Endothelial cell of umbilical vein (primary cell): ENCODE data around the gene TBC1D7. TPM values are rescaled to one million over a fixed set of nuclear protein-coding genes. Genes with fewer than 3 reads are reported as not detected.

Source experiments
- BruUV-seq: library from RNA; stranded (reverse); fragments of 400-500 nt; replicated peaks from 2 replicates; lab custom pipeline; 2021; lab: Mats Ljungman, UMichigan
- CTCF ChIA-PET: fragments of 300-600, 350-600 bp; sonication (Branson Sonifier 250); formaldehyde crosslinking; loops from one replicate; lab custom pipeline; 2021; ENCODE audit warnings: antibody characterized with exemption, inconsistent platforms; lab: Charles Lee
- POLR2A ChIA-PET: fragments of 300-600, 350-600 bp; sonication (Branson Sonifier 250); formaldehyde crosslinking; loops from one replicate; lab custom pipeline; 2021; ENCODE audit warnings: antibody characterized with exemption, inconsistent platforms; lab: Charles Lee
- DNase-seq: peaks from one replicate; pipeline ENCODE4 v3.0.0-alpha.2; 2011; ENCODE audit warnings: low read depth, low spot score
- FAIRE-seq: peaks from 2 replicates; lab custom pipeline; 2011; peaks lifted over from hg19 to GRCh38; lab: Jason Lieb, UNC
- H2AFZ ChIP-seq: 2 replicates; pipeline ENCODE4 v1.6.0; 2012; ENCODE audit warnings: low read depth, low read length, control low read depth, inconsistent platforms
- H3K27ac ChIP-seq: 2 replicates; pipeline ENCODE4 v1.5.1; 2011; ENCODE audit warnings: low read depth, mild to moderate bottlenecking, control low read depth, low read length, moderate library complexity; ENCODE audit not compliant: insufficient read depth
- H3K27me3 ChIP-seq, 2 experiments: 2 replicates each; pipeline versions ENCODE4 v1.6.0 to v1.6.1; 2011; ENCODE audit warnings: low read length in 2 of 2, mixed read lengths in 1 of 2; ENCODE audit not compliant: control insufficient read depth in 2 of 2, insufficient read depth in 2 of 2
- H3K36me3 ChIP-seq, 2 experiments: 2 replicates in 1 of 2; 3 replicates in 1 of 2; pipeline ENCODE4 v1.5.1; 2011; ENCODE audit warnings: low read length in 2 of 2, mild to moderate bottlenecking in 1 of 2, moderate library complexity in 1 of 2; ENCODE audit not compliant: control insufficient read depth in 2 of 2, insufficient read depth in 2 of 2; ENCODE audit errors: extremely low read depth in 1 of 2
- H3K4me1 ChIP-seq: 3 replicates; pipeline ENCODE4 v1.5.1; 2011; ENCODE audit warnings: mild to moderate bottlenecking, low read length; ENCODE audit not compliant: control insufficient read depth, insufficient read depth; ENCODE audit errors: extremely low read depth
- H3K4me2 ChIP-seq: 2 replicates; pipeline ENCODE4 v1.6.1; 2011; ENCODE audit warnings: low read length, control low read depth, mixed read lengths; ENCODE audit not compliant: insufficient read depth
- H3K4me3 ChIP-seq, 3 experiments: fragments of 200-600 bp in 1 of 3; sonication (generic), shearing (Covaris generic) in 1 of 3; replicated peaks in 1 of 3; 2 replicates each; pipeline ENCODE4 v1.5.1; 2011 to 2016; ENCODE audit warnings: control low read depth in 3 of 3, low read length in 3 of 3, mild to moderate bottlenecking in 2 of 3, inconsistent platforms in 1 of 3, low read depth in 1 of 3, moderate library complexity in 1 of 3; ENCODE audit not compliant: insufficient read depth in 1 of 3
- H3K79me2 ChIP-seq: 2 replicates; pipeline ENCODE4 v1.6.0; 2012; ENCODE audit warnings: low read length, inconsistent platforms; ENCODE audit not compliant: control insufficient read depth, insufficient read depth
- H3K9ac ChIP-seq: replicated peaks from 2 replicates; pipeline ENCODE3; 2011; ENCODE audit warnings: low read length, control low read depth; ENCODE audit not compliant: insufficient read depth; ENCODE audit errors: extremely low read depth
- H3K9me1 ChIP-seq: replicated peaks from 3 replicates; pipeline ENCODE4 v1.6.0; 2011; ENCODE audit warnings: mild to moderate bottlenecking, low read length; ENCODE audit not compliant: control insufficient read depth, insufficient read depth; ENCODE audit errors: extremely low read depth
- H3K9me3 ChIP-seq: replicated peaks from 2 replicates; pipeline ENCODE4 v1.5.1; 2012; ENCODE audit warnings: low read length, inconsistent platforms; ENCODE audit not compliant: control insufficient read depth, insufficient read depth
- H4K20me1 ChIP-seq: replicated peaks from 2 replicates; pipeline ENCODE3; 2011; ENCODE audit warnings: mild to moderate bottlenecking, low read length; ENCODE audit not compliant: control insufficient read depth, insufficient read depth; ENCODE audit errors: extremely low read depth
- EZH2 ChIP-seq: IDR thresholded peaks from 2 replicates; pipeline ENCODE4 v1.6.1; 2012; ENCODE audit warnings: borderline replicate concordance, low read depth, mild to moderate bottlenecking, moderate library complexity, low read length, inconsistent platforms; ENCODE audit not compliant: severe bottlenecking
- FOS ChIP-seq: IDR thresholded peaks from 2 replicates; pipeline ENCODE4 v1.6.1; 2011; ENCODE audit warnings: mild to moderate bottlenecking, low read length, moderate library complexity, borderline replicate concordance; ENCODE audit not compliant: insufficient read depth
- GATA2 ChIP-seq: IDR thresholded peaks from 2 replicates; pipeline ENCODE4 v1.7.0; 2011; ENCODE audit warnings: low read depth, mild to moderate bottlenecking, moderate library complexity, mixed read lengths, low read length; ENCODE audit not compliant: insufficient read length, insufficient read depth
- JUN ChIP-seq: IDR thresholded peaks from 2 replicates; pipeline ENCODE4 v1.6.1; 2011; ENCODE audit warnings: borderline replicate concordance, low read depth; ENCODE audit not compliant: insufficient read length, insufficient read depth
- MYC ChIP-seq: IDR thresholded peaks from one replicate; pipeline ENCODE4 v1.6.1; 2011; ENCODE audit warnings: mild to moderate bottlenecking, low read depth, low read length
- POLR2A ChIP-seq: IDR thresholded peaks from 2 replicates; pipeline ENCODE4 v1.6.1; 2012; ENCODE audit warnings: low read depth, mild to moderate bottlenecking, control low read depth, low read length
- POLR2AphosphoS5 ChIP-seq: IDR thresholded peaks from 2 replicates; pipeline ENCODE4 v1.6.1; 2012; ENCODE audit warnings: low read depth, mild to moderate bottlenecking, control low read depth, low read length, moderate library complexity; ENCODE audit not compliant: insufficient read depth
- dilution Hi-C: fragments of 300-500 bp; cut with MboI; formaldehyde crosslinking; loops from one replicate; pipeline ENCODE4 v1.15.0; 2019; ENCODE audit warnings: low sequenced_read_pairs; ENCODE audit not compliant: extremely low pct_ligation_motif_present
- intact Hi-C: fragments of 100-400 bp; cut with micrococcal nuclease; formaldehyde crosslinking; loops from one replicate; pipeline ENCODE4 v1.10.0; 2022
- polyA plus RNA-seq, 4 experiments: library from polyadenylated mRNA; depleted of rRNA in 3 of 4; stranded (reverse) in 3 of 4; unstranded in 1 of 4; fragments of >200 nt; gene quantifications; 2 replicates each; pipeline versions ENCODE4 v1.2.1 to v1.2.3, GENCODE V29; 2011 to 2012; ENCODE audit warnings: missing spikeins in 1 of 4
- total RNA-seq: library from RNA; stranded (reverse); gene quantifications from 2 replicates; pipeline ENCODE4 v1.2.3, GENCODE V29; 2021
- TF ChIP-seq, protein P1 (sequence below), 2 donors: IDR thresholded peaks; 1 replicate in 1 of 2; 2 replicates in 1 of 2; pipeline ENCODE4 v1.5.1; 2011; ENCODE audit warnings: low read length in 2 of 2, mild to moderate bottlenecking in 2 of 2, moderate library complexity in 2 of 2, control low read depth in 1 of 2, inconsistent platforms in 1 of 2, low read depth in 1 of 2; ENCODE audit not compliant: insufficient read depth in 1 of 2; ENCODE audit errors: extremely low read depth in 1 of 2
- TF ChIP-seq, protein P2 (sequence below): IDR thresholded peaks from 2 replicates; pipeline ENCODE4 v1.6.1; 2011; ENCODE audit not compliant: insufficient read depth, insufficient read length

The TBC1D7 gene
- total and polyA plus RNA-seq, 2 donors (not counting 3 experiments of a cell fraction or from before 2014, with no cell fraction given), result 26.6 to 28.1 TPM

DNA sequence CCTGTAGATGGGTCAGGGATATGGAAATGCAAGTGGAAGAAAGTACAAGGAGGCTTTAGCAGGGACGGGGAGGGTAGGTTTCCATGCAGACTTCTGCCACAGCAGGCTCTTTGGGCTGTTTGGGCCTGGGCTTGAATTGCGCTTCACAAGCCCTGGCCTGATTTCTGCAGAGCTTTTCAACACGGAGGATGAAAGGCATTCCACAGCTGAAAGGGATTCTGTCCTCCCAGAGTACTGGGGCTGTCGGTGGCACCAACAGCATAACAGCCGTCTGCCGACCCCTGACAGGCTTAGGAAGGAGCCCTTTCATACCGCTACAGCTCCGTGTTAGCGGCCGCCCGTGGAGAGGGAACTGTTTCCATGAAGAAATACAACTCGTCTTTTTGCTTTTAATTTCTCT, 22.9 kb upstream of the TBC1D7 start:
- H4K20me1 ChIP-seq, result no peaks in the 10 kb centered on the region
- ChIA-PET POLR2A (no interaction called here), CTCF (no interaction called here)
- no peaks in the 10 kb centered on the region for H3K27me3 ChIP-seq
- no peak overlapping the region for H3K4me2 ChIP-seq
- H3K9ac ChIP-seq, result no peak overlapping the region
- H3K79me2 ChIP-seq, result no peaks in the 10 kb centered on the region
- dilution Hi-C loops, result no loop called here
- TF ChIP-seq MYC (no peak), GATA2 (no peak), JUN (no peak), POLR2A (no peak), POLR2AphosphoS5 (no peak), FOS (no peak), EZH2 (no peak)
- TF ChIP-seq, protein P1, sequence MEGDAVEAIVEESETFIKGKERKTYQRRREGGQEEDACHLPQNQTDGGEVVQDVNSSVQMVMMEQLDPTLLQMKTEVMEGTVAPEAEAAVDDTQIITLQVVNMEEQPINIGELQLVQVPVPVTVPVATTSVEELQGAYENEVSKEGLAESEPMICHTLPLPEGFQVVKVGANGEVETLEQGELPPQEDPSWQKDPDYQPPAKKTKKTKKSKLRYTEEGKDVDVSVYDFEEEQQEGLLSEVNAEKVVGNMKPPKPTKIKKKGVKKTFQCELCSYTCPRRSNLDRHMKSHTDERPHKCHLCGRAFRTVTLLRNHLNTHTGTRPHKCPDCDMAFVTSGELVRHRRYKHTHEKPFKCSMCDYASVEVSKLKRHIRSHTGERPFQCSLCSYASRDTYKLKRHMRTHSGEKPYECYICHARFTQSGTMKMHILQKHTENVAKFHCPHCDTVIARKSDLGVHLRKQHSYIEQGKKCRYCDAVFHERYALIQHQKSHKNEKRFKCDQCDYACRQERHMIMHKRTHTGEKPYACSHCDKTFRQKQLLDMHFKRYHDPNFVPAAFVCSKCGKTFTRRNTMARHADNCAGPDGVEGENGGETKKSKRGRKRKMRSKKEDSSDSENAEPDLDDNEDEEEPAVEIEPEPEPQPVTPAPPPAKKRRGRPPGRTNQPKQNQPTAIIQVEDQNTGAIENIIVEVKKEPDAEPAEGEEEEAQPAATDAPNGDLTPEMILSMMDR (IDR thresholded peaks at IDR 0.05; ENCODE audit: extremely low read depth in 1 of 2, insufficient read depth in 1 of 2, low read depth in 1 of 2, low read length in 2 of 2), result no peak
- TF ChIP-seq, protein P2, sequence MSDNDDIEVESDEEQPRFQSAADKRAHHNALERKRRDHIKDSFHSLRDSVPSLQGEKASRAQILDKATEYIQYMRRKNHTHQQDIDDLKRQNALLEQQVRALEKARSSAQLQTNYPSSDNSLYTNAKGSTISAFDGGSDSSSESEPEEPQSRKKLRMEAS, result no peak
- H3K9me3 ChIP-seq, result no peaks in the 10 kb centered on the region
- no peak overlapping the region for H2AFZ ChIP-seq
- DNase-seq, result no peak
- H3K27ac ChIP-seq, result no peak overlapping the region
- no peak for FAIRE-seq
- BruUV-seq, result no TSS peak
- peaks cover 28% of the 10 kb centered on the region for H3K4me1 ChIP-seq
- H3K36me3 ChIP-seq, result no peaks in the 10 kb centered on the region
- no peaks in the 10 kb centered on the region for H3K9me1 ChIP-seq
- intact Hi-C loops, result no loop called here
- no peak overlapping the region for H3K4me3 ChIP-seq
